HL-60 (cell line): ENCODE data around the gene FPGS.
"Not testable (repeated sequence)": the region's sequence is repeated elsewhere in the genome, so short reads cannot be mapped to it uniquely, and the experiment has no call there.

Experiments
- DNase-seq, 2 experiments: peaks; one replicate each; pipeline ENCODE4 v3.0.0-alpha.2; 2010 to 2020; ENCODE audit warnings: low read depth in 1 of 2, low spot score in 1 of 2
- H3K27ac ChIP-seq: fragments of 250-450 bp; sonication (Bioruptor Pico); replicated peaks from 2 replicates; pipeline ENCODE4 v1.5.1; 2020; ENCODE audit warnings: mild to moderate bottlenecking, moderate library complexity
- H3K27me3 ChIP-seq: fragments of 250-450 bp; sonication (Bioruptor Pico); 2 replicates; pipeline ENCODE4 v1.5.1; 2021; ENCODE audit warnings: mild to moderate bottlenecking, moderate library complexity; ENCODE audit not compliant: insufficient read depth, poor library complexity, severe bottlenecking
- H3K4me3 ChIP-seq: replicated peaks from 2 replicates; pipeline ENCODE4 v1.5.1; 2011; ENCODE audit warnings: mild to moderate bottlenecking, control low read depth, low read length; ENCODE audit not compliant: insufficient read depth
- GABPA ChIP-seq: IDR thresholded peaks from 2 replicates; pipeline ENCODE4 v1.6.1; 2012; ENCODE audit warnings: low read depth
- POLR2AphosphoS5 ChIP-seq: IDR thresholded peaks from 2 replicates; pipeline ENCODE4 v1.6.1; 2012; ENCODE audit warnings: low read depth
- SPI1 ChIP-seq: IDR thresholded peaks from 2 replicates; pipeline ENCODE4 v1.6.1; 2012; ENCODE audit warnings: low read depth, mild to moderate bottlenecking, borderline replicate concordance
- TF ChIP-seq, protein P1 (sequence below): IDR thresholded peaks from one replicate; pipeline ENCODE4 v1.5.1; 2011; ENCODE audit warnings: low read length, control low read depth, inconsistent platforms; ENCODE audit not compliant: insufficient read depth
- TF ChIP-seq, protein P2 (sequence below): IDR thresholded peaks from 2 replicates; pipeline ENCODE4 v1.6.1; 2012; ENCODE audit warnings: low read depth; ENCODE audit not compliant: insufficient replicate concordance

FPGS gene

DNA sequence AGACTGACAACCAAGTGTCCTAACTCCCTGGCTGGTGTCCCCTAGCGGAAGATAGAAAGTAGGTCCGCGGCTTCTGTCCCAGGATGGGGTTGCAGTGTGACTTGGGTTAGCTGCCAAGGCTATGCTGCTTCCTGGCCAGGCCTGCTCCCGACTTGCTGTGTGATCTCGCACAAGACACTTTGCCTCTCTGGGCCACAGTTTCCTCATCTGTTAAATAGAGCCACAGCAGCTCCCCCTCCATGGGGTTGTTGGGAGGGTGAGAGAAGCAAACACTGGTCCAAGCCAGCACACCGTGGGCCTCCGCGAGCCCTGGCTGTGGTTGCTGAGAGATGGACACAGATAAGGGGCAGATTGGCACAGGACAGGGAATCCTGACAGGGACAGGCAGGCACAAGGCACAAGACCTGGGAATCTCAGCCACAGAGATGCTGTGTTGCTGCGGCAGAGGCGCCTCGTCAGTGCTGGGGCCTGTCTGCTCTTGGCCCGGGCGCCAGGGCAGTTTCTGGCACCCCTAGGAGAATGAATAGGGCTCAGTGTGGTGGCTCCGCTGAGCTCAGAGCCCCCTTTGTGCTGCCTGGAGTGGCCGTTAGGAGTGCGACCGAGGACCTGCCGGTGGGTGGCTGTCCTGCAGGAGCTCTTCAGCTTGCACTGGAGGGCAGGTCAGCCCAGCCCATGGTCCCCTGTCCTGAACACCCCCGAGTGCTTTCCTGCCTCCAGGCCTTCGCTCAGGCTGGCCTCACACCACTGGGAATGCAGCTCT, 22.4 kb upstream of the FPGS start:
- no peak for DNase-seq
- Histone ChIP-seq H3K27ac (peak overlapping the region; percentile 96), H3K27me3 (no peaks in the 10 kb centered on the region), H3K4me3 (no peak overlapping the region)
- no peak for TF ChIP-seq GABPA
- no peak for TF ChIP-seq SPI1
- TF ChIP-seq, protein P1, sequence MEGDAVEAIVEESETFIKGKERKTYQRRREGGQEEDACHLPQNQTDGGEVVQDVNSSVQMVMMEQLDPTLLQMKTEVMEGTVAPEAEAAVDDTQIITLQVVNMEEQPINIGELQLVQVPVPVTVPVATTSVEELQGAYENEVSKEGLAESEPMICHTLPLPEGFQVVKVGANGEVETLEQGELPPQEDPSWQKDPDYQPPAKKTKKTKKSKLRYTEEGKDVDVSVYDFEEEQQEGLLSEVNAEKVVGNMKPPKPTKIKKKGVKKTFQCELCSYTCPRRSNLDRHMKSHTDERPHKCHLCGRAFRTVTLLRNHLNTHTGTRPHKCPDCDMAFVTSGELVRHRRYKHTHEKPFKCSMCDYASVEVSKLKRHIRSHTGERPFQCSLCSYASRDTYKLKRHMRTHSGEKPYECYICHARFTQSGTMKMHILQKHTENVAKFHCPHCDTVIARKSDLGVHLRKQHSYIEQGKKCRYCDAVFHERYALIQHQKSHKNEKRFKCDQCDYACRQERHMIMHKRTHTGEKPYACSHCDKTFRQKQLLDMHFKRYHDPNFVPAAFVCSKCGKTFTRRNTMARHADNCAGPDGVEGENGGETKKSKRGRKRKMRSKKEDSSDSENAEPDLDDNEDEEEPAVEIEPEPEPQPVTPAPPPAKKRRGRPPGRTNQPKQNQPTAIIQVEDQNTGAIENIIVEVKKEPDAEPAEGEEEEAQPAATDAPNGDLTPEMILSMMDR = no peak
- no peak for TF ChIP-seq POLR2AphosphoS5
- TF ChIP-seq, protein P2, sequence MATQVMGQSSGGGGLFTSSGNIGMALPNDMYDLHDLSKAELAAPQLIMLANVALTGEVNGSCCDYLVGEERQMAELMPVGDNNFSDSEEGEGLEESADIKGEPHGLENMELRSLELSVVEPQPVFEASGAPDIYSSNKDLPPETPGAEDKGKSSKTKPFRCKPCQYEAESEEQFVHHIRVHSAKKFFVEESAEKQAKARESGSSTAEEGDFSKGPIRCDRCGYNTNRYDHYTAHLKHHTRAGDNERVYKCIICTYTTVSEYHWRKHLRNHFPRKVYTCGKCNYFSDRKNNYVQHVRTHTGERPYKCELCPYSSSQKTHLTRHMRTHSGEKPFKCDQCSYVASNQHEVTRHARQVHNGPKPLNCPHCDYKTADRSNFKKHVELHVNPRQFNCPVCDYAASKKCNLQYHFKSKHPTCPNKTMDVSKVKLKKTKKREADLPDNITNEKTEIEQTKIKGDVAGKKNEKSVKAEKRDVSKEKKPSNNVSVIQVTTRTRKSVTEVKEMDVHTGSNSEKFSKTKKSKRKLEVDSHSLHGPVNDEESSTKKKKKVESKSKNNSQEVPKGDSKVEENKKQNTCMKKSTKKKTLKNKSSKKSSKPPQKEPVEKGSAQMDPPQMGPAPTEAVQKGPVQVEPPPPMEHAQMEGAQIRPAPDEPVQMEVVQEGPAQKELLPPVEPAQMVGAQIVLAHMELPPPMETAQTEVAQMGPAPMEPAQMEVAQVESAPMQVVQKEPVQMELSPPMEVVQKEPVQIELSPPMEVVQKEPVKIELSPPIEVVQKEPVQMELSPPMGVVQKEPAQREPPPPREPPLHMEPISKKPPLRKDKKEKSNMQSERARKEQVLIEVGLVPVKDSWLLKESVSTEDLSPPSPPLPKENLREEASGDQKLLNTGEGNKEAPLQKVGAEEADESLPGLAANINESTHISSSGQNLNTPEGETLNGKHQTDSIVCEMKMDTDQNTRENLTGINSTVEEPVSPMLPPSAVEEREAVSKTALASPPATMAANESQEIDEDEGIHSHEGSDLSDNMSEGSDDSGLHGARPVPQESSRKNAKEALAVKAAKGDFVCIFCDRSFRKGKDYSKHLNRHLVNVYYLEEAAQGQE = no peak

DNA sequence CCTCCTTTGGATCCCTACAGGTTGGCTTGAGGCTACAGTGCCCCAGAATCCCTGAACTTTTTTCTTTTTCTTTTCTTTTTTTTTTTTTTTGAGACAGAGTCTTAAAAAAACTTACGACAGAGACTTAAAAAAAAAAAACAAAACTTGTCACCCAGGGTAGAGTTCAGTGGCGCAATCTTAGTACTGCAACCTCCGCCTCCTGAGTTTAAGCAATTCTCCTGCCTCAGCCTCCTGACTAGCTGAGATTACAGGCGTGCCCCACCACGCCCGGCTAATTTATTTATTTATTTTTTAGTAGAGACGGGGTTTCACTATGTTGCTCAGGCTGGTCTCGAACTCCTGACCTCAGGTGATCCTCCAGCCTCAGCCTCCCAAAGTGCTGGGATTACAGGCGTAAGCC, 21.8 kb upstream of the FPGS start:
- H3K27me3 ChIP-seq, H3K4me3 ChIP-seq: not testable (repeated sequence)
- peak in 1 of 2 experiments; percentile 83 for DNase-seq
- H3K27ac ChIP-seq = peak overlapping the region; percentile 96

DNA sequence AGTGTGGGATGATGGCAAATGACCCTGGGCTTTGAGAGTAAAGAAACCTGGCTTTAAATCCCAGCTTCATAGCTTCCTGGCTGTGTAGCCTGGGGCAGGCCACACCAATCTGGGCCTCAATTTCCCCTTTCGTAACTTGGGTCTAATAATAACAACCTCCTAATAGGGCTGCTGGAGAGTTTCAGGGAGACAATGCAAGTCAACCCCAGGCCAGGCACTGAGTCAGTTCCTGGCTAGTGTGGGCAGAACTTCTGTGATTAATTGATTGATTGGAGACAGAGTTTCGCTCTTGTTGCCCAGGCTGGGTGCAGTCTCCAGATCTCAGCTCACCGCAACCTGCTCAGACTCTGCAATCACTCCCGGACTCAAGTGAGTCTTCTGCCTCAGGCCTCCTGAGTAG, 20.9 kb upstream of the FPGS start:
- no peaks in the 10 kb centered on the region for H3K27me3 ChIP-seq
- H3K4me3 ChIP-seq = no peak overlapping the region
- peak overlapping the region; percentile 96 for H3K27ac ChIP-seq
- DNase-seq = no peak
- no peak for TF ChIP-seq SPI1
- TF ChIP-seq POLR2AphosphoS5 = no peak
- TF ChIP-seq, protein P1 = no peak
- no peak for TF ChIP-seq GABPA

DNA sequence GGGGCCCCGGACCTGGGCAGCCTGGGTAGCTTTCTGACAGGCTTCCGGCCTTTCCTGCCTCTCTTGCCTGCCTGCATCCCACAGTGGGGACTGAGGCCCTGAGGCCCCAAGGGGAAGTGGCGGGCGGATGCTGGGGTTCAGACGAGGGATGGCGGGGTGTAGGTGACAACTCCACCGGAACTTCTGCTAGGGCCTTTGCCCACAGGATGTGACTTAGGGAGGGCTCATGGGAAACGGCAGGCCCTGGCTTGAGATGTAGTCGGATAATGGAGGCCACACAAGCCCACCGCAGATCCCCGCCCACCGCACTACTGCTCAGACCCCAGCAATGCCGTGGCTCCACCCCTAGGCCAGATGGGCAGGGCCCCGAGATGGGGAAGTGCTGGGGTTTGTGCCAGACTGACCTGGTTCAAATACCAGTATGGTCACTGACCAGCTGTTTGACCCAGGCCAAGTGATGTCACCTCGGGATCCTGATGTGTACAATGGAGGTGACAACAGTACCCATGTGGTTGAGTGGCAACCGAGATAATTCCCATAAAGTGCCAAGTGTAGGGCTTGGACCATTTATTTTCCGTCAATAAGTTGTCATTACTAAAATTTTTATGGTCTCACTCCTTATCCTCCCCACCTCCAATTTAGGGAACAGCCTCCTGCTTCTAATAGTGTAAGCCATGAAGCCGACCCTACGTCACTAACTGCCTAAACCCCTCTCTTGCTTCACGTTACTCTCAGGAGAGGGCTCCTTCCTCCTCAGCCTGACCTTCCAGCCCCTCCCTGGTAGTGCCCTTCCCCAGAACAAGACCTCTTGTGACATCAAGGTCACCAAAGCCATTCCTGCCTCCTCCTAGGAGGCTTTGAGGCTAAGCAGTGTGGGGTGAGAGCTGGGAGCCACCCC, 19.3 kb upstream of the FPGS start:
- Histone ChIP-seq H3K4me3 (no peak overlapping the region), H3K27me3 (no peaks in the 10 kb centered on the region), H3K27ac (peak overlapping the region; percentile 96)
- peak; percentile 93 to 97 for DNase-seq
- TF ChIP-seq SPI1 (peak; percentile 83), POLR2AphosphoS5 (peak; percentile 91), GABPA (peak; percentile 71)
- TF ChIP-seq, protein P2 = peak; percentile 40
- TF ChIP-seq, protein P1 = no peak
